SIG-M5 (cell line): ENCODE results near the gene ANGPTL2.
"Not testable (repeated sequence)": the region's sequence is repeated elsewhere in the genome, so short reads cannot be mapped to it uniquely, and the experiment has no call there.

Experiments
- DNase-seq: peaks from one replicate; lab custom pipeline; 2025; lab: John Stamatoyannopoulos, UW

Gene ANGPTL2

GRCh38 chr9:127122176-127123063 lies at the start of gene ANGPTL2:
Gene ANGPTL2, minus strand, starts transcription at chr9:127122635. Its CDS starts 13,904 bp downstream, at chr9:127108731.
- no peak for DNase-seq

- not testable (repeated sequence) for DNase-seq
Observed at GRCh38 chr9:127171348-127171747, 48.9 kb upstream of the ANGPTL2 start.

GRCh38 chr9:127170652-127171051 lies 48.2 kb upstream of the ANGPTL2 start:
- DNase-seq: no peak

- no peak for DNase-seq
Observed at GRCh38 chr9:127170103-127170502, 47.7 kb upstream of the ANGPTL2 start.

GRCh38 chr9:127169575-127169883 lies 47.1 kb upstream of the ANGPTL2 start:
- no peak for DNase-seq

DNA sequence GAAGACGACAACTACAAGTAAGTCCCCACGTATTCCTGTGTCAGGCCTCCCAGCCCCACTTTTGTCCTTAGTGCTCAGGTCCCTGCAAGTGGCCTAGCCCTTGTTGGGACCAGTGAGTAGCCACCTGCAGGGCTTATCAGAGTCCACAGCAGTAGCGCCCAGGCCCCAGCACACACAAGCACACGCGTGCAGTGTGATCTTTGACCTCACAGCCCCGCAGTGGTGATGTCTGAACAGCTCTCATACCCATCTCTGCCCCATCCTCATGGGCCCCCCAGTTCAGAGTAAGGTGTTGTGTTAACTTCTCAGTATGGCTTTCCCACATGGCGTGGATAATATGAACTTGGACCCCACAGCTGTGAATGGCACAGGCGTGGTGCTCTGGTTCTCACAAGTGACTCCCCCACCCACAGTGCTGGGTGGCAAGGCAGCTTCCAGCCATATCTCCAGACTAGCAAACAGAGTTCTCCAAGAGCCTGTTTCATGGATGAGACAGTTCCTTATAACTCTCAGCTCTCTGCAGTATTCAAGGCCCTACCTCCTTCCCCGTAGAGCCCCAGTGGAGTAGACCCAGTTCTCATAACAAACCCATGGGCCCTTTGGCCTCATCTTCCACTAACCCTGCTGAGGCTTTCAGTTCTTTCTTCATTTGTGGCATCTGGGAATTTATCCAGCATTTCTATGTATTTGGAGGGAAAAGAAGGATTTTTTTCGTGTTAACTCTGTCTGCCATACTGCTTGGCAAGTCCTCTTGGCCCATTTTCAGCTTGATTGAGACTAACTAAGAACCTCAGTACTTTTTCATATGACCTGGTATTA lies 46.5 kb upstream of the ANGPTL2 start:
- DNase-seq: no peak

GRCh38 chr9:127167560-127168326 lies 45.3 kb upstream of the ANGPTL2 start:
- DNase-seq: no peak

DNA sequence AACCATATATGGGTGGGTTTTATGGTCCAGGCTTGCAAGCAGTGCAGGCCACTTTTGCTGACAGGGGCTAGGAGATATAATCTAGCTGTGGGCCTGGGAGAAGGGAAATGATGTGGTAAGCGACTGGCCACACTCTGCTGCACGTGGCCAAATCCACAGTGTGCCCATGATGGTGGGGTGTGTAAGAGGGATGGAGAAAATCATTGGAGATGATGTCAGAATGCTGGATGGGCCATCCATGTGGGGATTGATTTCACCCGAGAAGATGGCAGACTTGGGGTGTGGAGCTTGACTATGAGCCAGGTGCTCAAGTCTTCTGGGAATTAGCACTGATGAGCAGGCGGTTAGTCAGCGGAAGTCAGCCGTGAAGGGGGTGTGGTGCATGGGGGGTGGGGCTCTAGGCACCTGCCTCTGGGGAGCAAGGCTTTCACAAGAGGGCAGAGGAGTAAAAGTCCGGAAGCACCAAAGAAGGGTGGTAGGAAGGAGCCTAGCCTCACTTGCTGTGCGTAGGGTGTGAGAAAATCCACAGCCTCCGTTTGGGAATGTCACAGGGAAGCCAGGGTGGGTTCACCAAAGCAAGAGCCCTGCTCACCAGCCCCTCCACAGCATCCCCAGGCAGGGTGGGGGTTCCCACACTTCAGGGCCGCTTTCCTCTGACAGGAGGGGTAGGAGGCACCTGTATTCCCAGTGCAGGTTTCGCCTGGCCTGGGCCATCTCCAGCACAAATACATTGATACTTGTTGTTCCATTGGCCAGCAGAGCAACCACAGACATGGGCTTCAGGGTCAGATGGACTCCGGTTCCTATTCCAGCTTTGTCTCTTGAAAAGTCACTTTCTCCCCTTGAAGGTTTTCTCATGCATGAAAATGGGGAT lies 44.5 kb upstream of the ANGPTL2 start:
- no peak for DNase-seq

DNA sequence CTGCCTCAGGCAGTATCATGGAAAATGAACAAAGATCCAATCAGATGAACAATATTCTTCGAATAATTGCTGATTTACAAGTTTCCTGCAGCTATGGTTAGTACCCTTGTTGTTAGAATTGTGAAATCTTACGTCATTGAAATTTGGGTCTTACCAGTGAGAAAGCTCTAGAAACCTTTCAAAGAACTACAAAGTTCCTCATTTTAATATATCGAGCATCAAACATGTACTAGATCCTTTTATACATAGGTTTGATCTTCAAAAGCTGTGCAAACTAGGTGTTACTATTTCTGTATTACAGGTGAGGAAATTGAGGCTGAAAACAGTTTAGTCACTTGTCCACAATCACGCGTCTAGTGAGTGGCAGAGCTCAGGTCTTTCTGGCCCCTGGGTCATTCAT lies 43.7 kb upstream of the ANGPTL2 start:
- DNase-seq: no peak

DNA sequence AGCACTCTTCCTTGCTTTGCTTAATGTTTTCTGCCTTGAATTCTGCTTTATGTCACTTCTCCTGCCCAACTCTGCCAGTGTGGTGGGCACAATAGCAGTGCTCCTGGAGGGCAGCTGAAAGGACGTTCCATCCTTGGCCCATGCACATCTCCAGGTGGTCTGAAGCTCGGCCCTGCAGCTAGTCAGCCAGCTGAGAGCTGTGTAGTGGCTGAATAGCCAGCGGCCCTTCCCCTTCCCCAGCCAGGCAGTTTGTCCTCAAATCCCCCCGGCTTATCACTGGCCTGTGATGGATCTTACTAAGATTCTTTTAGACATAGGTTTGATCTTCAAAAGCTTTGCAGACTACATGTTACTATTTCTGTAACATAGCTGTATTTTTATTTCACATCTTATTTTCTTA lies 42.7 kb upstream of the ANGPTL2 start:
- DNase-seq: no peak

DNA sequence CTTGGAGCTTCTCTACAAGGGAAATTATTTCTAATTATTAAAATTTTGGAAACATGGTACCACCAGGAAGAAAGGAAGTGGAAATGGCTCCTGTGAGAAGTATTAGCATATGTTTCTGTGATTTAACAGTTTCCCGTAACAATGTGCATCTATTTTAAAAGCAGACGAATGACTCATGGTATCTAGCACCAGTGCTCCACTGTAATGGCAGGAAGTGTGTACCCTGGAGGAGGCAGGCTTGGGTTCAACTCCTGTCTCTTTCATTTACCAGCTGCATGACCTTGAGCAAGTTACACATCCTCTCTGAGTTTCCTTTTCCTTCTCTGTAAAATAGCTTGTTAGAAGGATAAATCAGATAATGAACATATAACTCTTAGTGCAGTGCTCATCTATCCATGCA lies 41.0 kb upstream of the ANGPTL2 start:
- no peak for DNase-seq

GRCh38 chr9:127162864-127163365 lies 40.5 kb upstream of the ANGPTL2 start:
- DNase-seq: no peak

DNA sequence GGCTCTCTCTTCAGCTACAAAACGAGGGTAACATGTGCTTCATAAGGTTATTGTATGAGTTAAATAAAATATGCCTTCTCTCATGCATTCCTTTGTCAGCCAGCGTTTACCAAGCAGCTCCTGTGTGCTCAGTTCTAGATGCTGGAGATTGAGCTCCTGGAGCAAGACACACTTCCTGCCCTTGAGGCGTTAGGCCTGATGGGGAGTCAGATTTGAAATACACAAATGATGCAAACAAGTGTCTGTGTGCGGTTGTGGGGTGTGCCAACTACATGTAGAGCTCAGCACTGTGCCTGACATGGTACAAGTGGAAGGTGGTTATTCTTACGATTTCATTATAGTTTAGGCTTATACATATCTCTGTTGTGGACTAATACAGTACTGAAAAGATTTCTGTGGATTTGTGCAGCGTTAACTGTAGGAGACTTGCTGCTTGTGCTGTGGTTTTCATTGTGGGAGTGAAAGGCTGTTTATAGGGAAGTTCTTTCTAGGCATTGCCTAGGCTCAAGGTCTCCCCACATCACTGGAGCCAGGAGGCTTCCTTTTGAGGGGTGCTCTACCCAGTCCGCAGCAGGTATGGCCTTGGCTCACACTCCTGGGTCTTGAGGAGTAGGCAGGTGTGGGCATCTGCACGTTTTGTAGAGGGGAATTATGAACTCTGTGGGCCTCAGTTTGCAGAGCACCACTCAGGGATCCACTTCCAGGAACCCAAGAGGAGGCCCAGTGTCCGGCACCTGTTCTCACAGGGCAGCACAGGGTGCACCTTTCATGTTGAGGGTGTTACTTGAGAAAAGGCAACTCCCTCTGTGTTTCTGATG lies 39.8 kb upstream of the ANGPTL2 start:
- DNase-seq: no peak

- no peak for DNase-seq
Observed at GRCh38 chr9:127161081-127161624, 38.7 kb upstream of the ANGPTL2 start.

DNA sequence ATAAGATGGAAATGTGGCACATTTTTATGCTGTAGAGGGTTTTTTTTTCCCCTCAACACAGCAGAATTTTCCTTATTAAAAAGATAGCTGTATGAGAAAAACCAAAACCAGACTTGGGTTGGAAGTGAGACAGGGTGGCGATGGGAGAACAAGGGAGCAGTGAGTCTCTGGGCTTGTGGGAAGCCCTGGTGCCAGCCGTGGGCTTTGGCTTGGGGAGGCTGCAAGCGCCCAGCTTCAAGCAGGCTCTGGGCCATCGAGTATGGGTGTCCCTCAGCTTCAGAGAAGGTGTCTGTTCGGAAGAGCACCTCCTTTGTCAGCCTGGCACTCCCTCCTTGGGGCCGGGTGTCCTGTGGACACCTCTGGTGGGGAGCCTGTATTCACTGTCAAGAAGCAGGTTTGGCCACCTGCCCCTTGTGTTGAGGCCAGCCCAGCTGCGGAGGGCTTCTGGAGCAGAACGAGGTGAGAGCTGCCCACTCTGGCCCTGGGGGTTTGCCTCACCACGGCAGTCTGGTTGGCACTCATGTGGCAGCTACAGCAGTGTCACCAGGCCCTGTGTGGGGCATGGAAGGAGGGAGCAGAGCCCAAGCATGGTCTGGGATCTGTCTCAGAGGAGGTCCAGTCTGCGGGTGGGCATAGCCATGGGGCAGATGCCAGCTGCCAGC lies 37.6 kb upstream of the ANGPTL2 start:
- DNase-seq: no peak

DNA sequence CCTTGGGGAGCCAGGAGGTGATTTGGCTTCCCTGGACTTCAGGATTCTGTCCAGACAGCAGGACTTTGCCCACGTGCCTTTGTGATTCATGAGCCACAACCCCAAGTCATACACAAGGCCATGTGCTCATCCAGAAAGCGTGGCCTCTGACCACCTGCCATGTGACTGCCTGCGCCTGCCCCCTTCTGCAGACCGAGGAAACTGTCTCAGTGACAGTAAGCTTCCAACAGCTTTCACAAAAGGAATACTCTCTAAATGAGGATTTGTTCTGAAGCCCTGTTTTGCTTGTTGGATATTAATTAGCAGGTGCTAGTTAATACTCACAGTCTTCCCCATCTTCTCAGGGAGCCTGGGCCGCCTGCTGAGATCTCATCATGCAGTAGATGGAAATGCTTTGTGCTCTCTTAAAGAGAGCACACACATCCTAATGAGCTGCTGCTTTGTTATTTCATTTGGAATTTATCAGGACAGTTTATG lies 36.9 kb upstream of the ANGPTL2 start:
- no peak for DNase-seq

DNA sequence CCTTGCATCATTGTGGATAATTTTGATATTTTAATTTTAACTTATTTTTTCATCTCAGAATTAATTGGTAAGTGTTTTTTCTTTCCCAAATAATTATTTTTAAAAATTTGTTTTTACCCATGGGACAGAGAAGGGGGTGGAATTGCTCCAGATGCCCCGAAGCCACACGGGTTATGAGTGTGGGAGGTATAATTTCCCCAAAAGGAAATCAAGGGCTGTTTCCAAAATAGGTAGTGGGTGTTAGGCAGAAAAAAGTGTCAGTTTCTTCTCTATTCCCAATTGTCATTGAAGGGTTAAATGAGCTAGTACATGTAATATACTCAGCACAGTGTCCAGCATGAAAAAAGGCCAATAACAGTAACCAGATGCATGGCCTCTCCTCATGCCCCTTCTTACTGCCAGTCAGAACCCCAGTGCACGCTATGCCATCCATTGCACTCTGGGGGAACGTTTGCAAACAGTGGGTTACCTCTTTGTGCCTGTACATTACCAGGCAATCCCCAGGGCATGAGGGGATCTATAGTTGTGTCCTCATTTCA lies 36.4 kb upstream of the ANGPTL2 start:
- no peak for DNase-seq

DNA sequence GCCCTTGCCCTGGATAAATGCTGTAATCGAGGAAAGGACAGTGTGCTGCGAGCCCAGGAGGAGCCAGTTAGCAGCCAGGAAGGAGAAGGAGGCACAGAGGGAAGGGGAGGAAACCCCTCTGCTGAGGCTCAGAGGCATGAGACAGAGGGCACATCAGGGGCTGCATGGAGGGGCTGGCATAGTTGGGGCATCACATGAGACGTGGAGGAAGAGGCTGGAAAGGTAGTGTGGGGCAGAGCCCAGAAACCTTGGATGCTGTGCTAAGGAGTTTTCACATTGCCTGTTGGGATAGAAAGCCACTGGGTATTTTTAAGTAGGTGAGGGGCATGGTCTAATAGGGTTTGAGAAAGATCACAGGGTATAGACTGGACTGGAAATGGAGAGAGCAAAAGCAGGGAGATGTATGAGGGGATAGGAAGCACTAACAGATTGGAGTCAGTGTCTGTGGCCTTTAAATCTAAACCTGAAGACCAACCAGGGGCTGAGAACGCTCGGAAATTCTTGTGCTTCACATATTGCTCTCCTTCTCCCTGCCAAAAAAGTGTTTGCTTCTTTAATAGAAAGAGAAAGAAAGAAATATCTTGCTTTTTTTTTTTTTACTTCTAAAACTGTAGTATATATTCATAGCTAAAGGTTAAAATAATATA lies 33.0 kb upstream of the ANGPTL2 start:
- no peak for DNase-seq
